SK-N-SH treated with all-trans-retinoic acid at 6 μM for 48 hours (cell line): ENCODE results near the gene ITM2C.
A peak's percentile ranks its signal among the peaks of the same experiment; 100 is the strongest.

Experiments used
- ATAC-seq: fragments of 200-7000 bp; cut with Tn5 transposase; 3 replicates; pipeline ENCODE4 v1.9.1; 2020; ENCODE audit warnings: mild to moderate bottlenecking, moderate library complexity
- ARNTL ChIP-seq: fragments of 450-650 bp; formaldehyde crosslinking; IDR thresholded peaks from 2 replicates; pipeline ENCODE4 v1.5.0; 2020; ENCODE audit warnings: low read depth, mild to moderate bottlenecking, moderate library complexity, borderline replicate concordance
- CSDC2 ChIP-seq: fragments of 250-450 bp; sonication (Bioruptor Pico); IDR thresholded peaks from 2 replicates; pipeline ENCODE4 v1.5.0; 2020; ENCODE audit warnings: mild to moderate bottlenecking, moderate library complexity
- ESRRG ChIP-seq: fragments of 250-450 bp; sonication (Bioruptor Pico); IDR thresholded peaks from 2 replicates; pipeline ENCODE4 v1.6.1; 2021; ENCODE audit warnings: mild to moderate bottlenecking
- ISL1 ChIP-seq: fragments of 250-450 bp; sonication (Bioruptor Pico); IDR thresholded peaks from 2 replicates; pipeline ENCODE4 v2.1.2; 2022; ENCODE audit warnings: mild to moderate bottlenecking, moderate library complexity
- OSR1 ChIP-seq: fragments of 250-450 bp; sonication (Bioruptor Pico); IDR thresholded peaks from 2 replicates; pipeline ENCODE4 v1.8.0; 2022; ENCODE audit warnings: moderate library complexity, mild to moderate bottlenecking, inconsistent platforms
- PPARA ChIP-seq: fragments of 250-450 bp; sonication (Bioruptor Pico); IDR thresholded peaks from 2 replicates; pipeline ENCODE4 v1.5.0; 2020; ENCODE audit warnings: mild to moderate bottlenecking, borderline replicate concordance
- SNAI2 ChIP-seq: fragments of 250-450 bp; sonication (Bioruptor Pico); IDR thresholded peaks from 2 replicates; pipeline ENCODE4 v1.5.0; 2020; ENCODE audit warnings: mild to moderate bottlenecking, moderate library complexity
- TCF4 ChIP-seq: fragments of 250-450 bp; sonication (Bioruptor Pico); IDR thresholded peaks from 2 replicates; pipeline ENCODE4 v1.8.0; 2021; ENCODE audit warnings: mild to moderate bottlenecking, moderate library complexity, borderline replicate concordance
- ZC3H10 ChIP-seq: fragments of 250-450 bp; sonication (Bioruptor Pico); IDR thresholded peaks from 2 replicates; pipeline ENCODE4 v1.5.1; 2021; ENCODE audit warnings: mild to moderate bottlenecking, moderate library complexity
- ZFP3 ChIP-seq: fragments of 250-450 bp; sonication (Bioruptor Pico); IDR thresholded peaks from 2 replicates; pipeline ENCODE4 v1.5.0; 2020; ENCODE audit warnings: mild to moderate bottlenecking, moderate library complexity
- ZFP30 ChIP-seq: fragments of 450-650 bp; formaldehyde crosslinking; IDR thresholded peaks from 2 replicates; pipeline ENCODE4 v1.5.0; 2022; ENCODE audit warnings: mild to moderate bottlenecking, moderate library complexity
- ZNF565 ChIP-seq: fragments of 450-650 bp; formaldehyde crosslinking; conservative IDR thresholded peaks from 2 replicates; pipeline ENCODE4 v1.5.0; 2020; ENCODE audit warnings: low read depth, mild to moderate bottlenecking, moderate library complexity
- ZNF8 ChIP-seq: fragments of 450-650 bp; formaldehyde crosslinking; IDR thresholded peaks from 2 replicates; pipeline ENCODE4 v1.5.0; 2020; ENCODE audit warnings: mild to moderate bottlenecking, moderate library complexity
- TF ChIP-seq, protein P1 (sequence below): fragments of 250-450 bp; sonication (Bioruptor Pico); IDR thresholded peaks from 2 replicates; pipeline ENCODE4 v1.5.0; 2020; ENCODE audit warnings: mild to moderate bottlenecking, moderate library complexity
- TF ChIP-seq, protein P2 (sequence below): fragments of 250-450 bp; sonication (Bioruptor Pico); IDR thresholded peaks from 2 replicates; pipeline ENCODE4 v1.5.1; 2021; ENCODE audit warnings: mild to moderate bottlenecking, moderate library complexity
- TF ChIP-seq, protein P3 (sequence below): fragments of 250-450 bp; sonication (Bioruptor Pico); IDR thresholded peaks from 2 replicates; pipeline ENCODE4 v1.5.1; 2020; ENCODE audit warnings: low read depth, mild to moderate bottlenecking, moderate library complexity
- TF ChIP-seq, protein P4 (sequence below): fragments of 250-450 bp; sonication (Bioruptor Pico); IDR thresholded peaks from 2 replicates; pipeline ENCODE4 v1.8.0; 2021; ENCODE audit warnings: low read depth, mild to moderate bottlenecking, moderate library complexity, borderline replicate concordance
- TF ChIP-seq, protein P5 (sequence below): fragments of 250-450 bp; sonication (Bioruptor Pico); IDR thresholded peaks from 2 replicates; pipeline ENCODE4 v1.8.0; 2020; ENCODE audit warnings: mild to moderate bottlenecking, moderate library complexity, borderline replicate concordance

Gene ITM2C

DNA sequence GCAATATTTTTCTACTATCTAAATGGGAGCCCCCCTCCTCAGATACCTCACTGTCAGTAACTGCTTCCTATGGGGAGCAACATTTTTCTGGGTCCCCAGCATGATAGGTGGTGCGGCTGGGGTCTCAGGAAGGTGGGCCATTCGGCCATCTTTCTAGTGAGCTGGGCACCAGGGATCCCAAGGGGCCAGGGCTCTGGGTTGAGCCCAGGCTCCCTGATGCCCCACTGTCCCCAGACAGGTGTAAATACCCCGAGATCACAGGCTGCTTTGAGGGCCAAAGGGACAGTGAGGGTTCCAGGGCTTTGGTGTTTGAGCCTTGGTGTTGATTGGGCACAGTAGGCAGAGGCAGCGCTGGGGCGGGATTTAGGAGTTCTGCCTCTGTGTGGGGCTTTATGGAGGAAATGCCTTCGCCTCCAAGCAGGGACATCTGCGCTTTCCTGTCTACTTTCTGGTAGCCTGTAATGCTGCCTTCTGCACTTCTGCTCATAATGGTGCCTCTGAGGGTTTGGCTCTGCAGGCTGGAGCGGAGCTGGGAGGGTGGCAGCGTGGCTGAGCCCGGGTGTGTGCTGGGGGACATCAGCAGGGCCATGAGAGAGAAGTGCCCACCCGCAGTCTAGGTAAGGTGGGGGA, 5.3 kb downstream of the ITM2C start (continued):
- TF ChIP-seq, protein P1, sequence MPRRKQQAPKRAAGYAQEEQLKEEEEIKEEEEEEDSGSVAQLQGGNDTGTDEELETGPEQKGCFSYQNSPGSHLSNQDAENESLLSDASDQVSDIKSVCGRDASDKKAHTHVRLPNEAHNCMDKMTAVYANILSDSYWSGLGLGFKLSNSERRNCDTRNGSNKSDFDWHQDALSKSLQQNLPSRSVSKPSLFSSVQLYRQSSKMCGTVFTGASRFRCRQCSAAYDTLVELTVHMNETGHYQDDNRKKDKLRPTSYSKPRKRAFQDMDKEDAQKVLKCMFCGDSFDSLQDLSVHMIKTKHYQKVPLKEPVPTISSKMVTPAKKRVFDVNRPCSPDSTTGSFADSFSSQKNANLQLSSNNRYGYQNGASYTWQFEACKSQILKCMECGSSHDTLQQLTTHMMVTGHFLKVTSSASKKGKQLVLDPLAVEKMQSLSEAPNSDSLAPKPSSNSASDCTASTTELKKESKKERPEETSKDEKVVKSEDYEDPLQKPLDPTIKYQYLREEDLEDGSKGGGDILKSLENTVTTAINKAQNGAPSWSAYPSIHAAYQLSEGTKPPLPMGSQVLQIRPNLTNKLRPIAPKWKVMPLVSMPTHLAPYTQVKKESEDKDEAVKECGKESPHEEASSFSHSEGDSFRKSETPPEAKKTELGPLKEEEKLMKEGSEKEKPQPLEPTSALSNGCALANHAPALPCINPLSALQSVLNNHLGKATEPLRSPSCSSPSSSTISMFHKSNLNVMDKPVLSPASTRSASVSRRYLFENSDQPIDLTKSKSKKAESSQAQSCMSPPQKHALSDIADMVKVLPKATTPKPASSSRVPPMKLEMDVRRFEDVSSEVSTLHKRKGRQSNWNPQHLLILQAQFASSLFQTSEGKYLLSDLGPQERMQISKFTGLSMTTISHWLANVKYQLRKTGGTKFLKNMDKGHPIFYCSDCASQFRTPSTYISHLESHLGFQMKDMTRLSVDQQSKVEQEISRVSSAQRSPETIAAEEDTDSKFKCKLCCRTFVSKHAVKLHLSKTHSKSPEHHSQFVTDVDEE = no peak
- no peak for TF ChIP-seq ESRRG (CRISPR knock-in tag)

DNA sequence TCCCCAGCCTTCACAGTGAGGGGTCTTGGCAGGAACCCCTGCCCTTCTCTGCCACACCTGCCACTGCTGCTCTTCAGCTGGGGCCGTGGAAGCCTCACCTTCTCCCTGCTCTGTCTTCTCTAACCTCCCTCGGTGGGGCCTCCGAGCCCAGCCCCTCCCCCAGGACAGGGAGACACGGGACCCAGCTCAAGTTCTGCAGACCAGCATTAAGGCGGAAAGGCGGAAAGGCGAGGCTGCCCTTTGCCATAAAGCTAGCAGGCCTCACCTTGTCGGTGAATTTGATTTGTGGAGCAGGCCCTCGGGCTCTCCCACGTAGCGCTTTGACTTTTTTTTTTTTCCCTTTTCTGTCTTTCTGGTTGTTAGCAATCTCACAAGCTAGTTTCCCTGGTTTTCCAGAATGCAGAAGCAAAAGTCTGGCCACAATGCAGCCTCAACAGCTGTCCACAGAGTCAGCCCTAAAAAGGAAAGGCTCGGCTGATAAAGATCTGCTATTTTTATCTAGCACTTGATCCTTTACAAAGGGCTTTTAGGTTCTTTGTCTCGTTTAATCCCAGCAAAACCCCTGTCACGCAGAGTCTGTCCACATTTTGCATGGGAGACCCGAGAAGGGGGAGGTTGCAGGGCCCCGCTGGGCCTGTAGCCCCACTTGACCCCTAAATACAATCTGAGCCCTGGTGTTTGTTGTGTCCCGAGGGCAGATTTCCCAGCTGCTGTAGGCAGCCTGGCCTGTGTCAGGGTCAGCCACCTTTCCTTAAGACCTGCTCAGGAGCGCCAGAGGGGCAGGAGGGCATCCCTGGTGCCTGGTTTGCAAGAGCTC, 6.0 kb downstream of the ITM2C start:
- ATAC-seq = no peak; the same call in 2 of the 3 replicates
- peak; percentile 52; the same call in 1 of the 2 replicates for TF ChIP-seq TCF4 (CRISPR knock-in tag)
- TF ChIP-seq, protein P2, sequence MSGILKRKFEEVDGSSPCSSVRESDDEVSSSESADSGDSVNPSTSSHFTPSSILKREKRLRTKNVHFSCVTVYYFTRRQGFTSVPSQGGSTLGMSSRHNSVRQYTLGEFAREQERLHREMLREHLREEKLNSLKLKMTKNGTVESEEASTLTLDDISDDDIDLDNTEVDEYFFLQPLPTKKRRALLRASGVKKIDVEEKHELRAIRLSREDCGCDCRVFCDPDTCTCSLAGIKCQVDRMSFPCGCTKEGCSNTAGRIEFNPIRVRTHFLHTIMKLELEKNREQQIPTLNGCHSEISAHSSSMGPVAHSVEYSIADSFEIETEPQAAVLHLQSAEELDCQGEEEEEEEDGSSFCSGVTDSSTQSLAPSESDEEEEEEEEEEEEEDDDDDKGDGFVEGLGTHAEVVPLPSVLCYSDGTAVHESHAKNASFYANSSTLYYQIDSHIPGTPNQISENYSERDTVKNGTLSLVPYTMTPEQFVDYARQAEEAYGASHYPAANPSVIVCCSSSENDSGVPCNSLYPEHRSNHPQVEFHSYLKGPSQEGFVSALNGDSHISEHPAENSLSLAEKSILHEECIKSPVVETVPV (CRISPR knock-in tag) = no peak
- TF ChIP-seq SNAI2 (CRISPR knock-in tag) = no peak
- TF ChIP-seq, all 23 proteins: peak for 1

DNA sequence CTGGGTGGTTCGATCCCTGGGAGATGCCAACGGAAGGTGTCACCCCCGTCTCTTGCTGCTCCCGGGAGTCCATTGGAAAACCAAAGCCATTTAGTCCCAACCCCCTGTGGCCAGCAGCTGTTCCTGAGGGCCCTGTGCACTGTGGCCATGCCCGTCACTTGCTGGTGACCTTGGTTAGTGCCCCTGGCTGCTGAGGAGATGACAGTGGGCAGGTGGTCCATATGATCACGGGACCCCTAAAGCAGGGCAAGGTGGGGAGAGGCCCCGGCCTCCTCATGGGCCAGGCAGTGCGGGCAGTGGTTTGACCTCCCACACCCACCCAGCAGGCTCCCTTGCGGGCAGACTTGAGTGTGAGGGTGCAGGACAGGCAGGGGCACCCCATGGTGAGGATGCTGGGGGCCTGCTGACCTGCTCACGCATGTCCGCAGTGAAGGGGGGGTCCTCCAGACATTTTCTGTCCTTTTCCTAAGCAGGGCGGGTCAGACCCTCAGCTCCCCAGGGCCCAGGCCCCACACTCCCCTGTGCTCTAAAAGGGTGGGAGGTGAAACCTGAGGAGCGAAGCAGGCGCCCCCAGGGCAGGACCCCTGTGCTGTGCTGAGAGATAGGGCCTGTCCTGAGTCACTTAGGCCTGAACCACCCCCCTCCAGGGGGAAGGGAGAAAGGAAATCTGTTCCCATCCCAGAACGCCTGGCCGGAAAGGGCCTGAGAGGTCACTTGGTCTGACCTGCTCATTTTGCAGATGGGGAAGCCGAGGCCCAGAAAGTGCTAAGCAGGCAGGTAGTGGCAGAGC, 6.8 kb downstream of the ITM2C start:
- ATAC-seq = no peak
- TF ChIP-seq ZC3H10 (CRISPR knock-in tag) (no peak), ZNF565 (CRISPR knock-in tag) (no peak), ZFP30 (CRISPR knock-in tag) (no peak), CSDC2 (CRISPR knock-in tag) (no peak), ESRRG (CRISPR knock-in tag) (no peak)
- TF ChIP-seq, protein P3, sequence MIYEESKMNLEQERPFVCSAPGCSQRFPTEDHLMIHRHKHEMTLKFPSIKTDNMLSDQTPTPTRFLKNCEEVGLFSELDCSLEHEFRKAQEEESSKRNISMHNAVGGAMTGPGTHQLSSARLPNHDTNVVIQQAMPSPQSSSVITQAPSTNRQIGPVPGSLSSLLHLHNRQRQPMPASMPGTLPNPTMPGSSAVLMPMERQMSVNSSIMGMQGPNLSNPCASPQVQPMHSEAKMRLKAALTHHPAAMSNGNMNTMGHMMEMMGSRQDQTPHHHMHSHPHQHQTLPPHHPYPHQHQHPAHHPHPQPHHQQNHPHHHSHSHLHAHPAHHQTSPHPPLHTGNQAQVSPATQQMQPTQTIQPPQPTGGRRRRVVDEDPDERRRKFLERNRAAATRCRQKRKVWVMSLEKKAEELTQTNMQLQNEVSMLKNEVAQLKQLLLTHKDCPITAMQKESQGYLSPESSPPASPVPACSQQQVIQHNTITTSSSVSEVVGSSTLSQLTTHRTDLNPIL (CRISPR knock-in tag) = no peak

DNA sequence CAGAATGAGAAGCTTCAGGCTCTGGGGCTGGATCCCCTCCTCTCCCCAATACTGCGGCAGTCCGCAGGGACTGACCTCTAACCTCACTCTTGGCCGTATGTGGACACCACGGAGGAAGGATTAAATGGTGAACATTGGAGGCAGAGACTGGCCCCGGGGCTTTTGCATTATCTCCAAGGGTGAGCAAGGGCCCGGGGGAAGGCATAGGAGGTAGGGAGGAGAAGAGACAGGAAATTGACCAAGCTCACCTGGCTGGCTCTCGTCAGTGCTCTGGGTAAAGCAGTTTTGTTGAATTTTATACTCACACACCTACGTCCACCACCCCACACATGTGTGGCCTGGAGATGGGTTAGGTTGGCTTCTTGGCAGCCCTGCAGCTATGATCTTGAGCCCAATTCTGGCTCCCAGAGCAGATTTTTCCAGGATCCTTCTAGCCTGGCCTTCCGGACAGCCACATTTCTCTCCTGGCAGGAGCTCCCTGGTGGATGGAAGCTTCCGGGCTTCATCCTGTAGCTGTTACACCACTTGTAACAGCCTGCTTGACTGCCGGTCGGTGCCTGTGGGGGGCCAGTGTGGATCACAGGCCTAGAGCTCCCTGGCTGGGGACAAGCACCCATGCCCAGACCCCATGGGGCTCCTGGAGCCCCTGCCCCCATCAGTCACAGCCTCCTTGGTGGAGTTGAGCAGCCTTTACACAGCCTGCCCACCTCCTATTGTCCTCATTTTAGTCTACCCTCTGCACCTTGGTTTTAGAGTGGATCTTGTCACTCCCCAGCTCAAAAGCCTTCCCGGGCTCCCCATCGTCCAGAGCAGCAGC, 7.6 kb downstream of the ITM2C start:
- no peak for ATAC-seq
- TF ChIP-seq OSR1 (no peak), ZNF8 (CRISPR knock-in tag) (no peak), ISL1 (CRISPR knock-in tag) (no peak), ZNF565 (CRISPR knock-in tag) (no peak), CSDC2 (CRISPR knock-in tag) (no peak), ZFP3 (CRISPR knock-in tag) (no peak), TCF4 (CRISPR knock-in tag) (no peak), ARNTL (CRISPR knock-in tag) (no peak), PPARA (no peak)
- TF ChIP-seq, protein P4, sequence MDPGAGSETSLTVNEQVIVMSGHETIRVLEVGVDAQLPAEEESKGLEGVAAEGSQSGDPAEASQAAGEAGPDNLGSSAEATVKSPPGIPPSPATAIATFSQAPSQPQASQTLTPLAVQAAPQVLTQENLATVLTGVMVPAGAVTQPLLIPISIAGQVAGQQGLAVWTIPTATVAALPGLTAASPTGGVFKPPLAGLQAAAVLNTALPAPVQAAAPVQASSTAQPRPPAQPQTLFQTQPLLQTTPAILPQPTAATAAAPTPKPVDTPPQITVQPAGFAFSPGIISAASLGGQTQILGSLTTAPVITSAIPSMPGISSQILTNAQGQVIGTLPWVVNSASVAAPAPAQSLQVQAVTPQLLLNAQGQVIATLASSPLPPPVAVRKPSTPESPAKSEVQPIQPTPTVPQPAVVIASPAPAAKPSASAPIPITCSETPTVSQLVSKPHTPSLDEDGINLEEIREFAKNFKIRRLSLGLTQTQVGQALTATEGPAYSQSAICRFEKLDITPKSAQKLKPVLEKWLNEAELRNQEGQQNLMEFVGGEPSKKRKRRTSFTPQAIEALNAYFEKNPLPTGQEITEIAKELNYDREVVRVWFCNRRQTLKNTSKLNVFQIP (CRISPR knock-in tag) = no peak
- TF ChIP-seq, protein P5, sequence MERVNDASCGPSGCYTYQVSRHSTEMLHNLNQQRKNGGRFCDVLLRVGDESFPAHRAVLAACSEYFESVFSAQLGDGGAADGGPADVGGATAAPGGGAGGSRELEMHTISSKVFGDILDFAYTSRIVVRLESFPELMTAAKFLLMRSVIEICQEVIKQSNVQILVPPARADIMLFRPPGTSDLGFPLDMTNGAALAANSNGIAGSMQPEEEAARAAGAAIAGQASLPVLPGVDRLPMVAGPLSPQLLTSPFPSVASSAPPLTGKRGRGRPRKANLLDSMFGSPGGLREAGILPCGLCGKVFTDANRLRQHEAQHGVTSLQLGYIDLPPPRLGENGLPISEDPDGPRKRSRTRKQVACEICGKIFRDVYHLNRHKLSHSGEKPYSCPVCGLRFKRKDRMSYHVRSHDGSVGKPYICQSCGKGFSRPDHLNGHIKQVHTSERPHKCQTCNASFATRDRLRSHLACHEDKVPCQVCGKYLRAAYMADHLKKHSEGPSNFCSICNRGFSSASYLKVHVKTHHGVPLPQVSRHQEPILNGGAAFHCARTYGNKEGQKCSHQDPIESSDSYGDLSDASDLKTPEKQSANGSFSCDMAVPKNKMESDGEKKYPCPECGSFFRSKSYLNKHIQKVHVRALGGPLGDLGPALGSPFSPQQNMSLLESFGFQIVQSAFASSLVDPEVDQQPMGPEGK (CRISPR knock-in tag) = no peak
- TF ChIP-seq, protein P2 (CRISPR knock-in tag) = no peak
- TF ChIP-seq, protein P3 (CRISPR knock-in tag) = no peak
